AG10803 (cell line): ENCODE data around the gene ERC1.
A peak's percentile ranks its signal among the peaks of the same experiment; 100 is the strongest.
"Not testable (repeated sequence)": the region's sequence is repeated elsewhere in the genome, so short reads cannot be mapped to it uniquely, and the experiment has no call there.

ENCODE experiments used
- DNase-seq: peaks from one replicate; pipeline ENCODE4 v3.0.0; 2010; ENCODE audit warnings: low read depth
- H3K4me3 ChIP-seq: 2 replicates; pipeline ENCODE4 v1.5.1; 2011; ENCODE audit warnings: mild to moderate bottlenecking, low read length, control low read depth
- TF ChIP-seq, protein P1 (sequence below): conservative IDR thresholded peaks from 2 replicates; pipeline ENCODE4 v1.5.1; 2011; ENCODE audit warnings: mild to moderate bottlenecking, low read length, control low read depth, inconsistent platforms

Gene ERC1

GRCh38 chr12:1044696-1045095 is 53.7 kb downstream of the ERC1 start:
- TF ChIP-seq, protein P1, sequence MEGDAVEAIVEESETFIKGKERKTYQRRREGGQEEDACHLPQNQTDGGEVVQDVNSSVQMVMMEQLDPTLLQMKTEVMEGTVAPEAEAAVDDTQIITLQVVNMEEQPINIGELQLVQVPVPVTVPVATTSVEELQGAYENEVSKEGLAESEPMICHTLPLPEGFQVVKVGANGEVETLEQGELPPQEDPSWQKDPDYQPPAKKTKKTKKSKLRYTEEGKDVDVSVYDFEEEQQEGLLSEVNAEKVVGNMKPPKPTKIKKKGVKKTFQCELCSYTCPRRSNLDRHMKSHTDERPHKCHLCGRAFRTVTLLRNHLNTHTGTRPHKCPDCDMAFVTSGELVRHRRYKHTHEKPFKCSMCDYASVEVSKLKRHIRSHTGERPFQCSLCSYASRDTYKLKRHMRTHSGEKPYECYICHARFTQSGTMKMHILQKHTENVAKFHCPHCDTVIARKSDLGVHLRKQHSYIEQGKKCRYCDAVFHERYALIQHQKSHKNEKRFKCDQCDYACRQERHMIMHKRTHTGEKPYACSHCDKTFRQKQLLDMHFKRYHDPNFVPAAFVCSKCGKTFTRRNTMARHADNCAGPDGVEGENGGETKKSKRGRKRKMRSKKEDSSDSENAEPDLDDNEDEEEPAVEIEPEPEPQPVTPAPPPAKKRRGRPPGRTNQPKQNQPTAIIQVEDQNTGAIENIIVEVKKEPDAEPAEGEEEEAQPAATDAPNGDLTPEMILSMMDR: no peak
- no peak overlapping the region for H3K4me3 ChIP-seq
- peak; percentile 52 for DNase-seq

DNA sequence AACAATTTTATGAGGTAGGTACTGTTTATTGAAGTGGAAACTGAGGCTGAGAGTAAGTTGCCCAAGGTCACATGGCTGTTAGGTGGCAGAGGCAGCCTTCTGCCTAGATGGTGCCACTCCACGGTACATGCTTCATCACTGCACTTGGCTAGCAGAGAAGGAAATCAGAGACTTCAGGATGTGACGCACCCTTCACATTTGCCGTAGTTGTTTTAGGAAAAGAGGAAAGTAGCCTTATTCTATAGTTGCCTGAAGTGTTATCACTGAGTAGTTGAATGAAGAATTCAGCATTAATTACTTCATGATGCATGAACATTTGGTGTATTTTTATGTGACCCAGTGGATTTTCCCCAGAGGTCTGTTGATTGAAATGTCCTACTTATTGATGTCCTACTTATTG is 55.7 kb downstream of the ERC1 start:
- TF ChIP-seq, protein P1: no peak
- DNase-seq: no peak
- H3K4me3 ChIP-seq: no peak overlapping the region

- peak; percentile 38 for DNase-seq
- H3K4me3 ChIP-seq: no peak overlapping the region
- TF ChIP-seq, protein P1: no peak
Measured at GRCh38 chr12:1047898-1048660, 57.1 kb downstream of the ERC1 start.

DNA sequence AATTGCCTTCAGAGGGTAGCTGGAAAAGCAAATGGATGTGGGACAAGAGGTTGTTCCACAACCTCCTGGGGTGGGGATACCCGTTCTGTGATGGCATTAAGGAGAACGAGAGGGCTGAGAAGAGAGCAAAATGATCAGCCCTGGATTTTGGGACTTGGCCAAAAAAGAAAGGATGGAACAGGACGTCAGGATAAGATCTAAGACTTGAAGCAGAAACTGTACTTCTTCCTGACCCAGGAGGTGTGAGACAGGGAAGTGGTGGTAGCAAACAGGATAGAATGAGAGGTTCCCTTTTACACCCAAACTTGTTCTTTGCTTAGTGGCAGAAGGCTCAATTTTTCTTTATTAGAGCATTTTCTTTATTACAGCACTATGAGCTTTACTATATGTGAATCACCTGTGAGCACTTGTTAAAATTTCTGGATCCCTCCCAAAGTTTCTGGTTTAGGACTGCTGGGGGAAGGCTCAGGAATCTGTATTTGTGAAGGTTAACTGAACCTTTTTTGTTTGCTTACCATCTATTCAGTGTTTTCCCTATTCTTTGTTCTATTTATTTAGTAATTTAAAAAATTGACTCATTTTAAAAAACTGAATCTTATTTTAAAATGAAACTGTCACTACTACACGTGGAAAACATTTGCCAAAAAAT is 59.2 kb downstream of the ERC1 start:
- TF ChIP-seq, protein P1: no peak
- H3K4me3 ChIP-seq: no peak overlapping the region
- no peak for DNase-seq

GRCh38 chr12:1051672-1052071 is 60.6 kb downstream of the ERC1 start:
- H3K4me3 ChIP-seq, DNase-seq: not testable (repeated sequence)

DNA sequence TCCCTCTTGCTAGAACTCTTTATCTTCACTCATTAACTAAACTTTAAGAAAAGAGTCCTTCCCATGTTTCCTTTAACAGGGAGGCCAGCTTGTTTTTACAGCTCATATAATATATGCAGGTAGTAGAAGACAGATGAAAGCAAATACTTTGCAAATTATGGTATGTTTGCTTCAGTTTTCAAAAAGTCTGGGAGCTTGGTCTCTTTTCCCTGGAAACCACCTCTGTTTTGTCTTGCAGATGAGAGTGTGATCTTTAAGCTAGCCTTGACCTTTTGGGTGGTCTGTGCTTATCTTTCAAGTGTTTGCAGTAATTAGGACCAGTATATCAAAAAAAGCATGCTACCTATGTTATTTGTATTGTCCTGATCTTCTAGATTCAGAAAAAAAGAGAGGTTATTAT is 62.7 kb downstream of the ERC1 start:
- no peak overlapping the region for H3K4me3 ChIP-seq
- TF ChIP-seq, protein P1: no peak
- no peak for DNase-seq

DNA sequence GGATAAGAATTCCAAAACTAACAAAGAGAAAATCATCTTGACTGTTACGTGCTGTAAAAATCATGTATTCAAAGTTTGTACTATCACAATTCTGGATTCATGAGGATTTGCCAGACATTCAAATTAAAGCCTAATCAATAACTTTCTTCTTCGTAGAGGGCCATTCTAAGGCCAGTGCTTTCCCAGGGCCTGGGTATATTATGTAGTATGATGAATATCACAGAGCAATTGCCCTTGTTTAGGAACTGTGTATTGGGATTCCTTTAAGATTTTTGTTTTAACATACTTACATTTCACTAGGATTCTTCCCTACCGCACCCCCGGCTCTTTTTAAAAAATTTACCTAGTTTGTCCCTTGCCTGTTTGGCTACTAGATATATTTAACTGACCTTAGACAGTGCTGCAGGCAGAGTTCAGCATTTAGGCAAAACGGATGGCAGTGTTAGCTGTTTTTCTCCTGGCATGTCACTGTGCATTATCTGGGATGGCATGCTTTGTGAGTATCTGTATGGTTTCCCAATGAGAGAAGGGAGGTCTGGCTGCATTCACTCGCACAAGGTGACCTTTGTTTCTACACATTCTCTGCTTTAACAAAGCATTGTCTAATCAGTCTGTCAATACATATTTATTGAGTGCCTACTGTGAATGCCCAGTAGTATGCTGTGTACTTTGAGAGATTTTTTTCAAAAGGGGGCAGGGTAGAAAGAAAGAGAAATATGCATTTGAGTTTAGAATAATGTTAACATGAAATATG is 63.3 kb downstream of the ERC1 start:
- TF ChIP-seq, protein P1: no peak
- no peak overlapping the region for H3K4me3 ChIP-seq
- DNase-seq: no peak
